Heart left ventricle (tissue), 13 donors: ENCODE results near the gene C1orf105.

Experiments
- POLR2A ChIP-seq, 2 donors: fragments of 450-650 bp; IDR thresholded peaks; one replicate each; pipeline ENCODE4 v1.6.1; 2017; ENCODE audit warnings: antibody characterized with exemption in 2 of 2, mild to moderate bottlenecking in 2 of 2, moderate library complexity in 2 of 2
- TF ChIP-seq, protein P1 (sequence below), 12 donors: fragments of 200-600 bp; sonication (generic) in 4 of 12; IDR thresholded peaks; one replicate each; pipeline versions ENCODE4 v1.5.0 to v1.8.0; 2018 to 2022; ENCODE audit warnings: antibody characterized with exemption in 12 of 12, mild to moderate bottlenecking in 5 of 12
- donor health status: ischemic (EF 13 %, LVEDD 7.1; RV severe dilation, severe dysfunction).
- donor health status: DM: no; HTN: yes; CAD: no.
- donor health status: DM: no; HTN: no; CAD: no.
- donor health status: ischemic (EF 25% LVEDD 6.9; RV normal size, moderate dysfunction).
- donor health status: ischemic (EF 25% LVEDD 5.7; RV mildly dilated, moderate dysfunction).
- donor health status: ischemic (EF 35%, LVEDD 5.7; RV mildly dilated, moderate dysfunction).
- donor health status: nonischemic (EF 11% LVEDD 7.7; RV severe dilation, severe dysfunction).
- donor health status: DM: yes; HTN: yes; CAD: no.
- donor health status: PGD.
- donor health status: ischemic (EF 29% LVEDD 5.4; RV normal size, mild dysfunction).
- donor health status: nonischemic (EF 23%, LVEDD 6.1; RV moderate dilation, normal function).

DNA sequence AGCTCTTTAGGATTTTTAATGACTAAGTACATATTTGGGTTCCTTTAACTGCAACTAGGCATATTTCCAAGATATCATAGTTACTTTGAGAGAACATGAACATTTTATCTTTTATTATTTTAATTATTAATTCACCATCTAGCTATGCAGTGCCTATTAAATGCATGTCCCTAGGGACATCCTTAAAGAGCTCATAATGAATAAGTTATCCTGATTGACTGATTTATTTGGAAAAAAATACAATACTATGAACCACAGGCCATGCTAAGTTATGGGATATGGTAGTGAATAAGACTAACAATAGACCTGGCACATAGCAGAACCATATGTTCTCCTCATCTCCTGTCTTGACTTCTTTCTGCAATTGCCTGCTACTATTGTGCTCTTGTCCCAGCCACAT is 16.4 kb upstream of the C1orf105 start:
- TF ChIP-seq, protein P1, sequence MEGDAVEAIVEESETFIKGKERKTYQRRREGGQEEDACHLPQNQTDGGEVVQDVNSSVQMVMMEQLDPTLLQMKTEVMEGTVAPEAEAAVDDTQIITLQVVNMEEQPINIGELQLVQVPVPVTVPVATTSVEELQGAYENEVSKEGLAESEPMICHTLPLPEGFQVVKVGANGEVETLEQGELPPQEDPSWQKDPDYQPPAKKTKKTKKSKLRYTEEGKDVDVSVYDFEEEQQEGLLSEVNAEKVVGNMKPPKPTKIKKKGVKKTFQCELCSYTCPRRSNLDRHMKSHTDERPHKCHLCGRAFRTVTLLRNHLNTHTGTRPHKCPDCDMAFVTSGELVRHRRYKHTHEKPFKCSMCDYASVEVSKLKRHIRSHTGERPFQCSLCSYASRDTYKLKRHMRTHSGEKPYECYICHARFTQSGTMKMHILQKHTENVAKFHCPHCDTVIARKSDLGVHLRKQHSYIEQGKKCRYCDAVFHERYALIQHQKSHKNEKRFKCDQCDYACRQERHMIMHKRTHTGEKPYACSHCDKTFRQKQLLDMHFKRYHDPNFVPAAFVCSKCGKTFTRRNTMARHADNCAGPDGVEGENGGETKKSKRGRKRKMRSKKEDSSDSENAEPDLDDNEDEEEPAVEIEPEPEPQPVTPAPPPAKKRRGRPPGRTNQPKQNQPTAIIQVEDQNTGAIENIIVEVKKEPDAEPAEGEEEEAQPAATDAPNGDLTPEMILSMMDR (IDR thresholded peaks at IDR 0.05), result no peak
- TF ChIP-seq POLR2A (IDR thresholded peaks at IDR 0.05), result no peak
